GM12892 (cell line): ENCODE data around the gene PERP.
"Not testable (repeated sequence)": the region's sequence is repeated elsewhere in the genome, so short reads cannot be mapped to it uniquely, and the experiment has no call there.

Experiments
- POLR2A ChIP-seq: IDR thresholded peaks from 2 replicates; pipeline ENCODE4 v1.6.1; 2011; ENCODE audit warnings: low read depth, low read length, control low read depth
- TAF1 ChIP-seq: IDR thresholded peaks from 2 replicates; pipeline ENCODE4 v1.6.1; 2011; ENCODE audit warnings: low read depth, mild to moderate bottlenecking, control low read depth, low read length, borderline replicate concordance

DNA sequence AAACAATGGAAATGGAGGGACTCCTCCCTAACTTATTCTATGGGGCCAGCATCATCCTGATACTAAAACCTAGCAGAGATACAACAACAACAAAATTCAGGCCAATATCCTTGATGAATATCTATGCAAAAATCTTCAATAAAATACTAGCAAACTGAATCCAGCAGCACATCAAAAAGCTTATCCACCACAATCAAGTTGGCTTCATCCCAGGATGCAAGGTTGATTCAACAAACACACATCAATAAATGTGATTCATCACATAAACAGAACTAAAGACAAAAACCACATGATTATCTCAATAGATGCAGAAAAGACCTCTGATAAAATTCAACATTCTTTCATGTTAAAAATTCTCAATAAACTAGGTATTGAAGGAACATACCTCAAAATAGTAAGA, 27.7 kb downstream of the PERP start:
- TF ChIP-seq POLR2A, TAF1: not testable (repeated sequence)
